H1 (cell line): ENCODE results near the gene MEGF11. TPM values are rescaled to one million over a fixed set of nuclear protein-coding genes. Genes with fewer than 3 reads are reported as not detected.

Source experiments
- CTCF ChIA-PET: fragments of 300-600 bp; sonication (Branson Sonifier 250); formaldehyde crosslinking; loops from one replicate; lab custom pipeline; 2021; ENCODE audit not compliant: partially characterized antibody; lab: Charles Lee
- POLR2A ChIA-PET: fragments of 300-600 bp; sonication (Branson Sonifier 250); formaldehyde crosslinking; loops from one replicate; lab custom pipeline; 2021; ENCODE audit warnings: inconsistent platforms; ENCODE audit not compliant: partially characterized antibody; lab: Charles Lee
- DNase-seq, 2 experiments: peaks; one replicate each; pipeline versions ENCODE4 v3.0.0 to v3.0.0-alpha.2; 2010 to 2022; ENCODE audit warnings: low spot score in 2 of 2, low read depth in 1 of 2, mixed read lengths in 1 of 2
- FAIRE-seq: peaks from 2 replicates; lab custom pipeline; 2011; peaks lifted over from hg19 to GRCh38; lab: Jason Lieb, UNC
- H2AFZ ChIP-seq: 2 replicates; pipeline ENCODE4 v1.8.1; 2012; ENCODE audit warnings: low read length, inconsistent platforms
- H2AK5ac ChIP-seq: 2 replicates; pipeline ENCODE4 v1.6.1; 2013; ENCODE audit warnings: low read depth, low read length
- H2BK120ac ChIP-seq: replicated peaks from 2 replicates; pipeline ENCODE3; 2013; ENCODE audit warnings: low read depth, low read length, inconsistent platforms
- H2BK12ac ChIP-seq: 2 replicates; pipeline ENCODE4 v1.6.1; 2013; ENCODE audit warnings: low read depth, low read length
- H2BK15ac ChIP-seq: 2 replicates; pipeline ENCODE4 v1.6.1; 2013; ENCODE audit warnings: low read length
- H2BK20ac ChIP-seq: 2 replicates; pipeline ENCODE4 v1.6.1; 2013; ENCODE audit warnings: low read length
- H2BK5ac ChIP-seq: 2 replicates; pipeline ENCODE4 v1.6.1; 2013; ENCODE audit warnings: low read depth, low read length
- H3K14ac ChIP-seq: 2 replicates; pipeline ENCODE4 v1.6.1; 2013; ENCODE audit warnings: inconsistent platforms; ENCODE audit not compliant: insufficient read length
- H3K18ac ChIP-seq: 2 replicates; pipeline ENCODE4 v1.6.1; 2013; ENCODE audit warnings: low read length; ENCODE audit errors: extremely low read depth
- H3K23ac ChIP-seq: 2 replicates; pipeline ENCODE4 v1.6.1; 2013; ENCODE audit warnings: inconsistent platforms; ENCODE audit not compliant: insufficient read length
- H3K23me2 ChIP-seq: 2 replicates; pipeline ENCODE4 v1.6.1; 2013; ENCODE audit warnings: low read depth, low read length
- H3K27ac ChIP-seq: 2 replicates; pipeline ENCODE4 v1.6.1; 2011; ENCODE audit warnings: low read depth, low read length, inconsistent platforms
- H3K27me3 ChIP-seq, 4 experiments: replicated peaks in 1 of 4; 1 replicate in 1 of 4; 2 replicates in 3 of 4; pipeline versions ENCODE4 v1.6.1 to v1.8.1; 2011 to 2013; ENCODE audit warnings: low read length in 3 of 4, mild to moderate bottlenecking in 3 of 4, inconsistent platforms in 2 of 4, mixed read lengths in 2 of 4, moderate library complexity in 1 of 4; ENCODE audit not compliant: control insufficient read depth in 3 of 4, insufficient read depth in 3 of 4; ENCODE audit errors: extremely low read depth in 1 of 4
- H3K36me3 ChIP-seq, 4 experiments: 2 replicates each; pipeline versions ENCODE4 v1.6.1 to v1.8.1; 2011 to 2013; ENCODE audit warnings: mild to moderate bottlenecking in 4 of 4, low read length in 3 of 4, moderate library complexity in 2 of 4, control low read depth in 1 of 4, inconsistent platforms in 1 of 4; ENCODE audit not compliant: insufficient read depth in 4 of 4, control insufficient read depth in 2 of 4
- H3K4ac ChIP-seq: replicated peaks from 2 replicates; pipeline ENCODE3; 2013; ENCODE audit warnings: low read length, low read depth, mixed read lengths, inconsistent platforms; ENCODE audit not compliant: insufficient read length
- H3K4me1 ChIP-seq, 4 experiments: replicated peaks in 1 of 4; 1 replicate in 1 of 4; 2 replicates in 3 of 4; pipeline versions ENCODE4 v1.6.1 to v1.8.1; 2011 to 2013; ENCODE audit warnings: low read length in 3 of 4, inconsistent platforms in 2 of 4, mixed read lengths in 1 of 4; ENCODE audit not compliant: insufficient read depth in 4 of 4, control insufficient read depth in 3 of 4
- H3K4me2 ChIP-seq, 2 experiments: 2 replicates each; pipeline versions ENCODE4 v1.6.1 to v1.8.1; 2011 to 2013; ENCODE audit warnings: low read depth in 2 of 2, low read length in 2 of 2, control low read depth in 1 of 2, inconsistent platforms in 1 of 2, mild to moderate bottlenecking in 1 of 2; ENCODE audit not compliant: insufficient read depth in 1 of 2
- H3K4me3 ChIP-seq, 4 experiments: fragments of 200-600, 300-600 bp in 1 of 4; sonication (generic), shearing (Covaris generic), sonication (Bioruptor Twin) in 1 of 4; 2 replicates each; pipeline versions ENCODE4 v1.5.1 to v1.8.1; 2011 to 2016; ENCODE audit warnings: low read length in 4 of 4, low read depth in 3 of 4, control low read depth in 2 of 4, inconsistent platforms in 2 of 4, mild to moderate bottlenecking in 2 of 4, mixed read lengths in 1 of 4, moderate library complexity in 1 of 4; ENCODE audit not compliant: insufficient read depth in 2 of 4; ENCODE audit errors: extremely low read depth in 1 of 4
- H3K56ac ChIP-seq: replicated peaks from 2 replicates; pipeline ENCODE3; 2013; ENCODE audit warnings: low read depth, mild to moderate bottlenecking, mixed read lengths, low read length, inconsistent platforms; ENCODE audit not compliant: insufficient read length
- H3K79me1 ChIP-seq: 2 replicates; pipeline ENCODE4 v1.6.1; 2013; ENCODE audit warnings: low read depth, low read length, control low read depth
- H3K79me2 ChIP-seq, 2 experiments: 2 replicates each; pipeline versions ENCODE4 v1.6.1 to v1.8.1; 2012 to 2013; ENCODE audit warnings: low read length in 2 of 2, mild to moderate bottlenecking in 2 of 2, inconsistent platforms in 1 of 2; ENCODE audit not compliant: insufficient read depth in 2 of 2, control insufficient read depth in 1 of 2
- H3K9ac ChIP-seq, 4 experiments: replicated peaks in 1 of 4; 1 replicate in 1 of 4; 2 replicates in 3 of 4; pipeline versions ENCODE4 v1.6.1 to v1.8.1; 2011 to 2013; ENCODE audit warnings: low read depth in 3 of 4, low read length in 3 of 4, control low read depth in 2 of 4, mild to moderate bottlenecking in 2 of 4, moderate library complexity in 2 of 4, inconsistent platforms in 1 of 4; ENCODE audit errors: extremely low read depth in 1 of 4
- H3K9me3 ChIP-seq, 2 experiments: 2 replicates each; pipeline versions ENCODE4 v1.6.1 to v1.8.1; 2012 to 2013; ENCODE audit warnings: mild to moderate bottlenecking in 2 of 2, moderate library complexity in 2 of 2, control low read depth in 1 of 2, inconsistent platforms in 1 of 2, low read depth in 1 of 2, low read length in 1 of 2, mixed read lengths in 1 of 2; ENCODE audit not compliant: insufficient read depth in 2 of 2
- H4K20me1 ChIP-seq, 2 experiments: replicated peaks in 1 of 2; 2 replicates each; pipeline versions ENCODE3 to v1.8.1; 2011 to 2013; ENCODE audit warnings: inconsistent platforms in 2 of 2, low read length in 2 of 2, mild to moderate bottlenecking in 1 of 2; ENCODE audit not compliant: insufficient read depth in 2 of 2, control insufficient read depth in 1 of 2
- H4K5ac ChIP-seq: 2 replicates; pipeline ENCODE4 v1.6.1; 2013; ENCODE audit warnings: low read length, low read depth, mixed read lengths, inconsistent platforms; ENCODE audit not compliant: insufficient read length
- H4K8ac ChIP-seq: 2 replicates; pipeline ENCODE4 v1.8.0; 2013; ENCODE audit warnings: mild to moderate bottlenecking, moderate library complexity, low read length, inconsistent platforms; ENCODE audit not compliant: insufficient read depth; ENCODE audit errors: extremely low read depth
- H4K91ac ChIP-seq: replicated peaks from 2 replicates; pipeline ENCODE3; 2013; ENCODE audit warnings: low read length, mixed read lengths, inconsistent platforms; ENCODE audit not compliant: insufficient read length
- BCL11A ChIP-seq, 2 experiments: IDR thresholded peaks; one replicate each; pipeline ENCODE4 v1.6.1; 2011; ENCODE audit warnings: low read depth in 2 of 2, low read length in 2 of 2, mild to moderate bottlenecking in 2 of 2
- BRCA1 ChIP-seq: IDR thresholded peaks from 2 replicates; pipeline ENCODE4 v1.6.1; 2012; ENCODE audit warnings: low read depth, low read length, improper control_type of control experiment
- CEBPB ChIP-seq: IDR thresholded peaks from 2 replicates; pipeline ENCODE4 v1.6.1; 2012; ENCODE audit warnings: low read depth, low read length
- CHD1 ChIP-seq: IDR thresholded peaks from 2 replicates; pipeline ENCODE4 v1.6.1; 2012; ENCODE audit warnings: low read depth, low read length, improper control_type of control experiment
- CREB1 ChIP-seq: IDR thresholded peaks from 2 replicates; pipeline ENCODE4 v1.6.1; 2012; ENCODE audit warnings: inconsistent platforms
- FOSL1 ChIP-seq: IDR thresholded peaks from 2 replicates; pipeline ENCODE4 v1.6.1; 2011; ENCODE audit warnings: mild to moderate bottlenecking, low read depth, low read length, moderate library complexity; ENCODE audit not compliant: insufficient read depth
- HDAC6 ChIP-seq: IDR thresholded peaks from one replicate; pipeline ENCODE4 v1.7.1; 2012; ENCODE audit warnings: low read depth, mild to moderate bottlenecking, inconsistent platforms, low read length, moderate library complexity
- KDM4A ChIP-seq: IDR thresholded peaks from one replicate; pipeline ENCODE4 v1.7.1; 2012; ENCODE audit warnings: low read depth, mild to moderate bottlenecking, moderate library complexity, low read length, inconsistent platforms; ENCODE audit not compliant: severe bottlenecking
- POLR2A ChIP-seq, 2 experiments: IDR thresholded peaks; 1 replicate in 1 of 2; 2 replicates in 1 of 2; pipeline ENCODE4 v1.6.1; 2011; ENCODE audit warnings: low read depth in 2 of 2, low read length in 2 of 2, mild to moderate bottlenecking in 2 of 2; ENCODE audit errors: control extremely low read depth in 1 of 2
- POLR2AphosphoS5 ChIP-seq: IDR thresholded peaks from 2 replicates; pipeline ENCODE4 v1.6.1; 2011; ENCODE audit warnings: low read depth, low read length
- RBBP5 ChIP-seq: IDR thresholded peaks from 2 replicates; pipeline ENCODE4 v1.7.1; 2012; ENCODE audit warnings: low read depth, mild to moderate bottlenecking, inconsistent platforms, low read length, moderate library complexity, borderline replicate concordance
- RXRA ChIP-seq: IDR thresholded peaks from 2 replicates; pipeline ENCODE4 v1.6.1; 2011; ENCODE audit warnings: low read depth, mild to moderate bottlenecking, low read length, moderate library complexity; ENCODE audit not compliant: insufficient read depth
- SAP30 ChIP-seq: fragments of 300-600 bp; sonication (generic); IDR thresholded peaks from 2 replicates; pipeline ENCODE4 v1.7.1; 2012; ENCODE audit warnings: low read length, moderate library complexity, mild to moderate bottlenecking, inconsistent platforms; ENCODE audit not compliant: insufficient read depth, insufficient replicate concordance
- TCF12 ChIP-seq: IDR thresholded peaks from 2 replicates; pipeline ENCODE4 v1.6.1; 2011; ENCODE audit warnings: low read depth, mild to moderate bottlenecking, low read length
- whole genome bisulfite sequencing, 2 experiments: shearing (Covaris generic) in 1 of 2; methylation state at CpG; one replicate each; pipeline versions ENCODE4 v1.1.6 to v1.1.7; 2013 to 2015; ENCODE audit warnings: low lambda C conversion rate in 2 of 2, mixed read lengths in 2 of 2, inconsistent platforms in 1 of 2, low coverage in 1 of 2, missing lambda C conversion rate in 1 of 2; ENCODE audit not compliant: insufficient replicate concordance in 2 of 2, insufficient coverage in 1 of 2, insufficient read length in 1 of 2; ENCODE audit errors: extremely low coverage in 1 of 2, missing lambda C conversion rate in 1 of 2; 5-methylcytosine and 5-hydroxymethylcytosine counted together
- polyA plus RNA-seq, 7 experiments: library from polyadenylated mRNA; depleted of rRNA in 3 of 7; stranded (reverse) in 5 of 7; unstranded in 2 of 7; fragments of >200 nt in 5 of 7; fragments of 200-250 nt in 2 of 7; gene quantifications; 1 replicate in 5 of 7; 2 replicates in 1 of 7; 4 replicates in 1 of 7; pipeline versions ENCODE4 v1.2.1 to v1.2.3, GENCODE V29; 2011 to 2013; ENCODE audit warnings: missing spikeins in 2 of 7, mixed read lengths in 2 of 7
- total RNA-seq: library from RNA; stranded (reverse); fragmentation: NEBNext Ultra II Directional; extraction: Animal tissue kit (Norgen Biotek cat#: 25700); gene quantifications from 2 replicates; pipeline ENCODE4 v1.2.1, GENCODE V29; 2021

MEGF11 gene
- total and polyA plus RNA-seq, 2 of the 8 experiments (the other 6 are each of a cell fraction or from before 2014, with no cell fraction given) = 4.4 to 4.8 TPM

- Histone ChIP-seq H3K4ac (no peak overlapping the region), H4K91ac (no peak overlapping the region), H2BK20ac (no peak overlapping the region), H3K4me3 (no peak overlapping the region), H3K4me2 (no peak overlapping the region), H3K9me3 (no peaks in the 10 kb centered on the region), H4K20me1 (peaks cover 0 to 4% of the 10 kb centered on the region in 2 experiments), H3K23ac (no peak overlapping the region), H3K27me3 (no peaks in the 10 kb centered on the region), H2AFZ (no peak overlapping the region), H3K9ac (peak overlapping the region in 1 of 4 experiments; percentile 27; a peak in 1 of 7 replicates), H2BK12ac (no peak overlapping the region; the same call in 1 of the 2 replicates), H3K4me1 (peaks cover 0 to 8% (median 2%) of the 10 kb centered on the region in 4 experiments; a peak in 5 of 7 replicates), H3K27ac (no peak overlapping the region; the same call in 1 of the 2 replicates), H2AK5ac (no peak overlapping the region), H4K5ac (no peak overlapping the region), H2BK120ac (no peak overlapping the region), H3K18ac (no peak overlapping the region), H3K56ac (no peak overlapping the region), H4K8ac (no peak overlapping the region; the same call in 1 of the 2 replicates), H3K79me1 (no peaks in the 10 kb centered on the region), H2BK5ac (peak overlapping the region; percentile 50; the same call in 1 of the 2 replicates), H3K79me2 (no peaks in the 10 kb centered on the region), H3K14ac (no peak overlapping the region), H3K36me3 (peaks cover 0 to under 1% (median 0%) of the 10 kb centered on the region in 4 experiments; a peak in 1 of 8 replicates), H3K23me2 (no peaks in the 10 kb centered on the region), H2BK15ac (no peak overlapping the region)
- ChIA-PET CTCF (interaction anchor here (0.6 to 6.2 kb wide), 28 partner anchors 9 to 850 kb away, joined by 3 to 46 read pairs (median 4); partner anchors contain the start of gene INTS14), POLR2A (no interaction called here)
- TF ChIP-seq RXRA = no peak
- no peak for TF ChIP-seq SAP30
- TF ChIP-seq CREB1 = no peak
- TF ChIP-seq BRCA1 = no peak
- TF ChIP-seq TCF12 = no peak
- no peak for TF ChIP-seq RBBP5
- no peak for TF ChIP-seq FOSL1
- no peak for TF ChIP-seq KDM4A
- no peak for TF ChIP-seq POLR2AphosphoS5
- no peak for TF ChIP-seq POLR2A (IDR thresholded peaks at IDR 0.05; ENCODE audit: control extremely low read depth in 1 of 2, low read depth in 2 of 2, low read length in 2 of 2)
- no peak for TF ChIP-seq CHD1
- TF ChIP-seq HDAC6 = no peak
- no peak for TF ChIP-seq BCL11A (IDR thresholded peaks at IDR 0.05; ENCODE audit: low read depth in 2 of 2, low read length in 2 of 2)
- no peak for TF ChIP-seq CEBPB
- no peak for DNase-seq
- 97% methylated on average over 7 of the region's 7 CpGs; no CpG with 5 or more reads in 1 of the 2 experiments for WGBS, 2 experiments
- FAIRE-seq = no peak
Measured at GRCh38 chr15:65916041-65916663, 337.4 kb downstream of the MEGF11 start.
